HCT116 (cell line): ENCODE data around the gene PAX9. TPM values are rescaled to one million over a fixed set of nuclear protein-coding genes. Genes with fewer than 3 reads are reported as not detected.

Experiments used
- ATAC-seq: fragments of 200-7000 bp; cut with Tn5 transposase; 2 replicates; pipeline ENCODE4 v1.9.1; 2020; ENCODE audit warnings: mild to moderate bottlenecking, moderate library complexity
- BruUV-seq: library from RNA; stranded (reverse); fragments of 400-500 nt; replicated peaks from 2 replicates; lab custom pipeline; 2021; lab: Mats Ljungman, UMichigan
- CTCF ChIA-PET: fragments of 300-600 bp; sonication (Branson Sonifier 250); formaldehyde crosslinking; loops from one replicate; lab custom pipeline; 2021; ENCODE audit warnings: antibody characterized with exemption; lab: Charles Lee
- POLR2A ChIA-PET: fragments of 300-600, 350-600 bp; sonication (Branson Sonifier 250); formaldehyde crosslinking; loops from one replicate; lab custom pipeline; 2021; ENCODE audit warnings: antibody characterized with exemption; lab: Charles Lee
- RAD21 ChIA-PET, 2 experiments: fragments of 300-600 bp; sonication (Branson Sonifier 250); formaldehyde crosslinking; loops; one replicate each; lab custom pipeline; 2023; ENCODE audit warnings: low total read pairs in 2 of 2; ENCODE audit not compliant: uncharacterized antibody in 2 of 2, unreplicated experiment in 2 of 2, low non-redundant PET in 1 of 2; lab: Charles Lee
- DNase-seq: peaks from one replicate; pipeline ENCODE4 v3.0.0-alpha.2; 2010; ENCODE audit warnings: low read depth, low spot score
- H2AFZ ChIP-seq: fragments of 200-600 bp; shearing (Covaris generic), sonication (generic); 2 replicates; pipeline ENCODE4 v1.6.1; 2017; ENCODE audit warnings: low read depth, mixed run types, mixed read lengths, antibody characterized with exemption, low read length; ENCODE audit not compliant: poor library complexity, severe bottlenecking
- H3K27ac ChIP-seq: 2 replicates; pipeline ENCODE4 v1.5.1; 2012; ENCODE audit warnings: low read depth, low read length
- H3K27me3 ChIP-seq: fragments of 200-600 bp; sonication (generic); 2 replicates; pipeline ENCODE4 v1.6.1; 2016; ENCODE audit warnings: mixed run types, low read length, mixed read lengths; ENCODE audit not compliant: insufficient read depth
- H3K36me3 ChIP-seq, 2 experiments: fragments of 200-500 bp in 1 of 2; fragments of 200-600 bp in 1 of 2; sonication (Bioruptor generic) in 1 of 2; sonication (generic) in 1 of 2; 2 replicates each; pipeline versions ENCODE4 v1.5.1 to v1.6.1; 2014 to 2016; ENCODE audit warnings: low read length in 2 of 2, inconsistent platforms in 1 of 2, mixed read lengths in 1 of 2, mixed run types in 1 of 2; ENCODE audit not compliant: insufficient read depth in 2 of 2, control insufficient read depth in 1 of 2
- H3K4me1 ChIP-seq, 2 experiments: fragments of 200-600 bp in 1 of 2; sonication (generic) in 1 of 2; 2 replicates each; pipeline versions ENCODE4 v1.5.1 to v1.6.1; 2012 to 2017; ENCODE audit warnings: low read length in 2 of 2, inconsistent platforms in 1 of 2, mild to moderate bottlenecking in 1 of 2, mixed read lengths in 1 of 2, mixed run types in 1 of 2, moderate library complexity in 1 of 2; ENCODE audit not compliant: insufficient read depth in 2 of 2, control insufficient read depth in 1 of 2
- H3K4me2 ChIP-seq: fragments of 200-600 bp; sonication (generic); 2 replicates; pipeline ENCODE4 v1.6.1; 2017; ENCODE audit warnings: mixed run types, low read length, mixed read lengths
- H3K4me3 ChIP-seq, 2 experiments: fragments of 200-600 bp in 1 of 2; sonication (generic) in 1 of 2; replicated peaks in 1 of 2; 2 replicates each; pipeline ENCODE4 v1.5.1; 2011 to 2016; ENCODE audit warnings: low read length in 2 of 2, control low read depth in 1 of 2, low read depth in 1 of 2, mild to moderate bottlenecking in 1 of 2, mixed read lengths in 1 of 2, mixed run types in 1 of 2
- H3K79me2 ChIP-seq: fragments of 200-600 bp; sonication (generic); 2 replicates; pipeline ENCODE4 v1.6.1; 2017; ENCODE audit warnings: mild to moderate bottlenecking, mixed run types, low read length, moderate library complexity, mixed read lengths; ENCODE audit not compliant: insufficient read depth
- H3K9ac ChIP-seq: fragments of 200-600 bp; sonication (generic); 2 replicates; pipeline ENCODE4 v1.6.1; 2016; ENCODE audit warnings: low read length, mixed read lengths
- H3K9me2 ChIP-seq: fragments of 200-600 bp; sonication (generic), shearing (Covaris generic); 2 replicates; pipeline ENCODE4 v1.6.1; 2017; ENCODE audit warnings: mixed run types, mild to moderate bottlenecking, moderate library complexity; ENCODE audit not compliant: insufficient read depth
- H3K9me3 ChIP-seq, 2 experiments: fragments of 200-500 bp in 1 of 2; fragments of 200-600 bp in 1 of 2; sonication (Bioruptor generic) in 1 of 2; sonication (generic) in 1 of 2; 2 replicates each; pipeline ENCODE4 v1.6.1; 2014 to 2017; ENCODE audit warnings: low read length in 2 of 2, mixed read lengths in 2 of 2, inconsistent platforms in 1 of 2, low read depth in 1 of 2, mild to moderate bottlenecking in 1 of 2, mixed run types in 1 of 2, moderate library complexity in 1 of 2; ENCODE audit not compliant: control insufficient read depth in 1 of 2, insufficient read depth in 1 of 2
- H4K20me1 ChIP-seq: fragments of 200-600 bp; sonication (generic), shearing (Covaris generic); 2 replicates; pipeline ENCODE4 v1.6.1; 2017; ENCODE audit warnings: mixed run types, mild to moderate bottlenecking, moderate library complexity; ENCODE audit not compliant: insufficient read depth
- CBX3 ChIP-seq: IDR thresholded peaks from 2 replicates; pipeline ENCODE4 v1.6.1; 2012; ENCODE audit warnings: low read depth
- CEBPB ChIP-seq: IDR thresholded peaks from 2 replicates; pipeline ENCODE4 v1.6.1; 2012; ENCODE audit warnings: low read depth
- EGR1 ChIP-seq: IDR thresholded peaks from 2 replicates; pipeline ENCODE4 v1.6.1; 2012; ENCODE audit warnings: low read depth
- EZH2 ChIP-seq: fragments of 200-600 bp; sonication (generic); IDR thresholded peaks from 2 replicates; pipeline ENCODE4 v1.6.1; 2017; ENCODE audit warnings: antibody characterized with exemption, mixed run types
- FOSL1 ChIP-seq: IDR thresholded peaks from 2 replicates; pipeline ENCODE4 v1.6.1; 2012; ENCODE audit warnings: low read depth
- JUND ChIP-seq: IDR thresholded peaks from 2 replicates; pipeline ENCODE4 v1.6.1; 2012
- MAX ChIP-seq: IDR thresholded peaks from 2 replicates; pipeline ENCODE4 v1.6.1; 2012
- SP1 ChIP-seq: IDR thresholded peaks from 2 replicates; pipeline ENCODE4 v1.6.1; 2012; ENCODE audit warnings: low read depth
- SRF ChIP-seq: IDR thresholded peaks from 2 replicates; pipeline ENCODE4 v1.6.1; 2012; ENCODE audit warnings: low read depth
- TCF7L2 ChIP-seq: IDR thresholded peaks from 2 replicates; pipeline ENCODE4 v1.7.0; 2011; ENCODE audit warnings: borderline replicate concordance, inconsistent platforms; ENCODE audit not compliant: insufficient read depth, insufficient read length; ENCODE audit errors: extremely low read depth
- ZBTB33 ChIP-seq: IDR thresholded peaks from 2 replicates; pipeline ENCODE4 v1.6.1; 2011; ENCODE audit warnings: mild to moderate bottlenecking, low read length, moderate library complexity; ENCODE audit not compliant: insufficient replicate concordance; ENCODE audit errors: extremely low read depth
- ZFX ChIP-seq: fragments of 450-650 bp; IDR thresholded peaks from 2 replicates; pipeline ENCODE4 v1.6.1; 2017
- intact Hi-C: fragments of 100-400 bp; cut with micrococcal nuclease; formaldehyde crosslinking; loops from 2 replicates; pipeline ENCODE4 v1.10.0; 2022
- total RNA-seq: library from RNA; stranded (reverse); gene quantifications from one replicate; pipeline ENCODE4 v1.2.1, GENCODE V29; 2021; ENCODE audit not compliant: unreplicated experiment

PAX9 gene
- total RNA-seq, 1 experiment from 2014 or later: 5.2 TPM

DNA sequence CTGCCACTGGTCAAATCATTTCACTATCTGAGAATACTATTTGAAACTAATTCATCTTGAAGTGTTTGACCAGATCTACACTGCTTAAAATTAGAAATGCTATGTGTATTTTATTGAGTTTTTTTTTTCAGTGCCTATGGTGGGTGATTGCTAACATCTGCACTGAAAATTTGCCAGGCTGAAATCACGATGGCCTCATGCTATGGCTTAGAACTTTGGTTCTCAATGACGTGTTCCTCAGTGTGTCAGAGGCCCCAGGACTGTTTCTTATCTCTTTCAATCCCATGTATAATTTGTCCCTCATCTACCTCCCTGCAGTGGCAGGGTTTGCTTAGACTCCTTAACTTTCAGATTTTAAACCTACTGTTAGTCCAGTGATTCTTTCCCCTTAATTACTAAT lies 43.0 kb upstream of the PAX9 start:
- TF ChIP-seq EZH2: no peak
- TF ChIP-seq MAX: no peak
- TF ChIP-seq CEBPB: no peak
- TF ChIP-seq EGR1: no peak
- no peak for TF ChIP-seq FOSL1
- no peak for TF ChIP-seq CBX3
- TF ChIP-seq ZFX: no peak
- TF ChIP-seq TCF7L2: no peak
- TF ChIP-seq SP1: no peak
- no peak for TF ChIP-seq SRF
- no peak for TF ChIP-seq ZBTB33
- no peak for TF ChIP-seq JUND
- TF ChIP-seq, all 23 proteins: peak for 0
- no peak overlapping the region for H3K4me3 ChIP-seq
- H3K79me2 ChIP-seq: no peaks in the 10 kb centered on the region
- H3K36me3 ChIP-seq: no peaks in the 10 kb centered on the region
- ChIA-PET POLR2A (no interaction called here), CTCF (no interaction called here), RAD21 (no interaction called here)
- ATAC-seq: no peak
- no peaks in the 10 kb centered on the region for H3K9me2 ChIP-seq
- no peak overlapping the region for H3K9ac ChIP-seq
- no TSS peak for BruUV-seq
- H4K20me1 ChIP-seq: no peaks in the 10 kb centered on the region
- DNase-seq: no peak
- H3K27ac ChIP-seq: no peak overlapping the region
- H3K4me2 ChIP-seq: no peak overlapping the region
- no peak overlapping the region for H2AFZ ChIP-seq
- no peaks in the 10 kb centered on the region for H3K9me3 ChIP-seq
- no peaks in the 10 kb centered on the region for H3K27me3 ChIP-seq
- H3K4me1 ChIP-seq: no peaks in the 10 kb centered on the region
- intact Hi-C loops: no loop called here
